ENCODE measurements around the gene TMEM242. TPM values are rescaled to one million over a fixed set of nuclear protein-coding genes. Genes with fewer than 3 reads are reported as not detected.

The TMEM242 gene
- total RNA-seq, 1 donor from 2014 or later, result 9.6 TPM

DNA sequence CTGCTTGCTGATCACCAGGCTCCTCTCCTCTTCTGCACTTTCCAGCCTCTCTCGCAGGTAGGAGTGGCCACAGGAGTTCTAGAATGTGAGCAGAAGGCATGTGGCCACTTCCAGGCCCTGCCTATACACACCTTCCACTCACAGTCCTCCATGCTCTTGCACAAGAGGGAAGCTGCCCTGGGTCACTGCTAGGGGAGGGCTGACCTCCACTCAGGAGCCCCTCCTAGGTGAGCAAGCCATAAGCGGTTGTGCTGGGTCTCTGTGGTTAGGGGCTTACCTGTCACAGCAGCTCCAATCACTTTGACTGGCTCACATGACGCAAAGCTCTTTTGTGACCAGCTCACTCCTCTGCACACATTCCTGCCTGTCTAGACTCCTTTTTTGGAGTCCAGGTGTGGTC lies 68.2 kb downstream of the TMEM242 start:
- peaks cover 5% of the 10 kb centered on the region for H3K27me3 ChIP-seq (ENCODE audit: control insufficient read depth, insufficient read depth, low read length)
- TF ChIP-seq, protein P1, sequence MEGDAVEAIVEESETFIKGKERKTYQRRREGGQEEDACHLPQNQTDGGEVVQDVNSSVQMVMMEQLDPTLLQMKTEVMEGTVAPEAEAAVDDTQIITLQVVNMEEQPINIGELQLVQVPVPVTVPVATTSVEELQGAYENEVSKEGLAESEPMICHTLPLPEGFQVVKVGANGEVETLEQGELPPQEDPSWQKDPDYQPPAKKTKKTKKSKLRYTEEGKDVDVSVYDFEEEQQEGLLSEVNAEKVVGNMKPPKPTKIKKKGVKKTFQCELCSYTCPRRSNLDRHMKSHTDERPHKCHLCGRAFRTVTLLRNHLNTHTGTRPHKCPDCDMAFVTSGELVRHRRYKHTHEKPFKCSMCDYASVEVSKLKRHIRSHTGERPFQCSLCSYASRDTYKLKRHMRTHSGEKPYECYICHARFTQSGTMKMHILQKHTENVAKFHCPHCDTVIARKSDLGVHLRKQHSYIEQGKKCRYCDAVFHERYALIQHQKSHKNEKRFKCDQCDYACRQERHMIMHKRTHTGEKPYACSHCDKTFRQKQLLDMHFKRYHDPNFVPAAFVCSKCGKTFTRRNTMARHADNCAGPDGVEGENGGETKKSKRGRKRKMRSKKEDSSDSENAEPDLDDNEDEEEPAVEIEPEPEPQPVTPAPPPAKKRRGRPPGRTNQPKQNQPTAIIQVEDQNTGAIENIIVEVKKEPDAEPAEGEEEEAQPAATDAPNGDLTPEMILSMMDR (IDR thresholded peaks at IDR 0.05; ENCODE audit: insufficient read depth, low read length, poor library complexity, severe bottlenecking), result no peak
- DNase-seq (ENCODE audit: low read depth), result no peak
- H3K4me3 ChIP-seq (ENCODE audit: low read depth, low read length), result no peak overlapping the region
- no peaks in the 10 kb centered on the region for H3K36me3 ChIP-seq (ENCODE audit: control insufficient read depth, insufficient read depth, low read length)

DNA sequence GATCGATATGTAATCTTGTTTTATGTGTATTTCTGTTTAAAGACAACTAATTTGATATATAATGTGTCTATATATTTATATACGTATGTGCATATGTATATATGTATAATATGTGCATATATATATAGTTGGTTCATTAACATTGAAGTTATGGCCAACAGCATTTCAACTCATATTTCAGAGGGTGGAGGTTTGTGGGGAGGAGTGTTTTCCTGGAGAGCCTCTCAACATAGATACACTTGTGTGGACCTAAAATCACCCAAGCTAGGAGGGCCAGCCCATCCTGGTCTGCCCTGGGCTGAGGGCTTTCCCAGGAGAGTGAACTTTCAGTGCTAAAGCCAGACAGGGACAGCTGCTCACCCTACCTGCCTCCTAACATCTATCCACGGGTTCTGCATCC lies 68.8 kb downstream of the TMEM242 start:
- Histone ChIP-seq H3K27me3 (ENCODE audit: control insufficient read depth, insufficient read depth, low read length) (peaks cover 5% of the 10 kb centered on the region), H3K36me3 (ENCODE audit: control insufficient read depth, insufficient read depth, low read length) (no peaks in the 10 kb centered on the region)
- TF ChIP-seq, protein P1 (IDR thresholded peaks at IDR 0.05; ENCODE audit: insufficient read depth, low read length, poor library complexity, severe bottlenecking), result no peak

DNA sequence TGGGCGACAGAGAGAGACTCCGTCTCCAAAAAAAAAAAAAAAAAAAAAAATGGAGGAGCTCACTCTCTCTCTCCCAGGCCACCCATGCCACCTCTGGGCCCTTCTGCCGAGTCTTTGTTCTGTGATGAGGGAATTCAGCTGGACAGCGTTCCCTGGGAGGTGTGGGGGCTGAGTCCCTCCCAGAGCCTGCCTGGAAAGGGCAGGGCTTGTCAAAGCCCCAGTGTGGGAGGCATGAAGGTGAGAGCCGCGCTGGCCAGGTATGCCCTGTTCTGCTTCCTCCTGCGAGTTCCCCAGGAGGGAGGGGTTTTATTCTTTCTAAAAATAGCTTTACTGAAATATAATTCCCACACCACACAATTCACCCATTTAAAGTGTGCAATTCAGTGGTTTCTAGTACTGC lies 69.6 kb downstream of the TMEM242 start:
- Histone ChIP-seq H3K36me3 (ENCODE audit: control insufficient read depth, insufficient read depth, low read length) (no peaks in the 10 kb centered on the region), H3K27me3 (ENCODE audit: control insufficient read depth, insufficient read depth, low read length) (peaks cover 5% of the 10 kb centered on the region), H3K4me3 (ENCODE audit: low read depth, low read length) (no peak overlapping the region)
- DNase-seq (ENCODE audit: low read depth), result no peak
- TF ChIP-seq, protein P1 (IDR thresholded peaks at IDR 0.05; ENCODE audit: insufficient read depth, low read length, poor library complexity, severe bottlenecking), result no peak

More for the DNA sequence above, 68.8 kb downstream of the TMEM242 start:
- no peak overlapping the region for H3K4me3 ChIP-seq (ENCODE audit: low read depth, low read length)
- DNase-seq (ENCODE audit: low read depth), result no peak

DNA sequence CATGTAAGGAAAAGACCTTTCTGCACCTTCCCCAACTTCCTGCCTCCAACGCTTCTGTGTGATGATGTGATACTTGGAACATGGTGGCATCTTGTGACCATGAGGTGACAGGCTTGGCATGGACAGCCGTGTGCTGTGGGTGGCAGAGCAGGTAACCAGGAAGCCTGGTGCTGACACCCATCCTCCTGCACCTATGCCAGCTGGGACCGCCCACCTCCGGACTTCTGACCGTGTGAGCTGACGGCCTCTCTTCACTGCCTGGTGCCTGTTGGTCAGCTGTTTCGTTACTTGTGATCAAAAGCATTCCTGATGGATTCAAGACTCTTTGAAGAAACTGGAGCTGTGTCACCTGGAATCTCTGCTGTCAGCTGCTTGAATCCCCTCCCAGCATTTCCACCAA lies 70.3 kb downstream of the TMEM242 start:
- Histone ChIP-seq H3K27me3 (ENCODE audit: control insufficient read depth, insufficient read depth, low read length) (peaks cover 5% of the 10 kb centered on the region), H3K4me3 (ENCODE audit: low read depth, low read length) (no peak overlapping the region), H3K36me3 (ENCODE audit: control insufficient read depth, insufficient read depth, low read length) (no peaks in the 10 kb centered on the region)
- no peak for DNase-seq (ENCODE audit: low read depth)
- TF ChIP-seq, protein P1 (IDR thresholded peaks at IDR 0.05; ENCODE audit: insufficient read depth, low read length, poor library complexity, severe bottlenecking), result no peak

DNA sequence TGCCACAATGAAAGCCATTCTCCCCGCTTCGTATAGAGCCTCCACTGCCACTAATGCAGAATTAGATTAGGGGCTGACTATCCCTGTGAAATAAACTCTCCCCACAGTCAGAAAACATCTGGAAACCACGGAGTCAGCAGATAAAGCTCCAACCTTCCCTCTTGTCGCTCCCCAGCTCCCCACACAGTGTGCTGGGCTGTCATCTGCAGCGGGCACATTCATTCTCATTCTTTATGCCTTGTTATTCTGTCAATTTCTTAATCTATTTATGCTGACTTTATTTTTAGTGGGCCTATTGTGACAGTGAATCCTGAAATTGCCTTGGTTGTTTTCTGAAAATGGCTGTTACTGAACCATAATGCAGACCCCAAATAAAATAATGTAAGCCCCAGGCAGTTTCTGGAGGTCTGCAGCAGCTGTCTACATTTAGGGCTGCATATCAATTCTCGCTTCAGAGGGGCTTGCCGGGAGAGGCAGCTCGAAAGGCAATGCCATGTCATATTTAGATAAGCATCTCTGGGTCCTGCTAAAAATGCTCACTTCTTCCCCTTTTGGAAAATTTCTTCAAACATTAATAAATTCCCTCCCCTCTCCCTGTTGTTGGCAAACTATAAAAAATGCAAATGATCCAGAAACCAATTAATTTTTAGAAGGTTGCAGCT lies 71.6 kb downstream of the TMEM242 start:
- DNase-seq (ENCODE audit: low read depth), result no peak

More for the DNA sequence above, 71.6 kb downstream of the TMEM242 start:
- peaks cover 5% of the 10 kb centered on the region for H3K27me3 ChIP-seq (ENCODE audit: control insufficient read depth, insufficient read depth, low read length)
- H3K36me3 ChIP-seq (ENCODE audit: control insufficient read depth, insufficient read depth, low read length), result no peaks in the 10 kb centered on the region
- no peak overlapping the region for H3K4me3 ChIP-seq (ENCODE audit: low read depth, low read length)
- TF ChIP-seq, protein P1 (IDR thresholded peaks at IDR 0.05; ENCODE audit: insufficient read depth, low read length, poor library complexity, severe bottlenecking), result no peak
